SIG-M5 (cell line): ENCODE results near the gene FANK1.
"Not testable (repeated sequence)": the region's sequence is repeated elsewhere in the genome, so short reads cannot be mapped to it uniquely, and the experiment has no call there.

ENCODE experiments used
- DNase-seq: peaks from one replicate; lab custom pipeline; 2025; lab: John Stamatoyannopoulos, UW

Gene FANK1, protein sequence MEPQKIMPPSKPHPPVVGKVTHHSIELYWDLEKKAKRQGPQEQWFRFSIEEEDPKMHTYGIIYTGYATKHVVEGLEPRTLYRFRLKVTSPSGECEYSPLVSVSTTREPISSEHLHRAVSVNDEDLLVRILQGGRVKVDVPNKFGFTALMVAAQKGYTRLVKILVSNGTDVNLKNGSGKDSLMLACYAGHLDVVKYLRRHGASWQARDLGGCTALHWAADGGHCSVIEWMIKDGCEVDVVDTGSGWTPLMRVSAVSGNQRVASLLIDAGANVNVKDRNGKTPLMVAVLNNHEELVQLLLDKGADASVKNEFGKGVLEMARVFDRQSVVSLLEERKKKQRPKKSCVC

DNA sequence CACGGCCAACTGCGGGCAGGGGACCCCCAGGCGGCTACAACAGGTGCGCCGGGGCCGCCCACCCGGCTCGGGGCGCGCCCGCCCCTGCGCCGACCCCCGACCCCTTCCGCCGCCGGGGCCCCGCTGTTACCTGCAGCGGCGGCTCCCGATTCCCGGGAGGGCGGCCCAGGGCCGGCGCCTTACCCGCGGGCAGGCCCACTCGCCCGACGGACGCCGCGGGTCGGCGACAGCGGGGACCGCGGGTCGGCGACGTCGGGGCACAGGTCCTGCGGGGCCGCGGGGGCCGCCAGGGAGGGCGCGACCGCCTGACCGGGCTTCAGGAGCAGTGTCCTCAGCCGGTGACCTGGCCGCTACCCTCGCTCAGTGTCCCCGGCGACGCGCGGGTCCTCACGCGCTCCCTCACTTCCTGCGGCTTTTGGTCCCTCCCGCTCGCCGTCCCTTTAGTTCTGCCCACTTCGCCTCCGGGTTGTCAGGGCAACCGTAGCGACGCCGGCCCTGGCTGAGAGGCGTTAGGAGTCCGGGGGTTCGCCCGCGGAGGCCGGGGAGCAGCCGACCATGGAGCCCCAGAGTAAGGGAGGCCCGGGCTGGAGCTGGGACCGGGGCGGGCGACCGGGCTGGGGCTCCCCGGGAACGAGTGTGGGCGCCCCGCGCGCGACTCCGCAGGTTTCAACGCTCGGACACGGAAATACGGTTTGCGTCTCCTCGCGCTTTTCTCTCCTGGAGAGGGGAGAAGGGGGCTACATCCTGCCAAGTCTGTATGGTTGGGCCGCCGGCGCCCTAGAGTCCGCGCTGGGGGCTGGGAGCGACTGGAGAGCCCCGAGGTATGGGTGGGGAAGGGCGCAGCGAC is at the start of gene FANK1:
Gene FANK1, plus strand, starts transcription at position 477 of the 847 bp plus-strand sequence. Its CDS starts 79 bp downstream, at position 556.
- not testable (repeated sequence) for DNase-seq

DNA sequence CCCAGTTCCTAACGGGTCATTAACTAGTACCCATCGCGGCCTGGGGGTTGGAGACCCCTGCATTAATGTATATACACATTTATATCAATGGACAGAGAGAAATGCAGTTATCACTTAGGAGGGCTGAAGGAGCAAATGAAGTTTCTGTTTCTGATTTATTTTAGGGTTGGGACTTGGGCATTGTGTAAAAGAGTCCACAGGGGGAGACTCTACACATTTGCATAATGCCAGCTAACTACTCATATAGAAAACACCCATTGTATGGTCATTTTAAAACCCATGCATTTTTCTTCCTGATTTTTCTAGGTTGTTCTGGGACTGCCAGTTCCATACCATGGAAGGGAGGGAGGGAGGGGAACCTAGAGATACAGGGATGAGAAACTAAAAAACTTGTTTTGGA is 49.5 kb upstream of the FANK1 start:
- no peak for DNase-seq

DNA sequence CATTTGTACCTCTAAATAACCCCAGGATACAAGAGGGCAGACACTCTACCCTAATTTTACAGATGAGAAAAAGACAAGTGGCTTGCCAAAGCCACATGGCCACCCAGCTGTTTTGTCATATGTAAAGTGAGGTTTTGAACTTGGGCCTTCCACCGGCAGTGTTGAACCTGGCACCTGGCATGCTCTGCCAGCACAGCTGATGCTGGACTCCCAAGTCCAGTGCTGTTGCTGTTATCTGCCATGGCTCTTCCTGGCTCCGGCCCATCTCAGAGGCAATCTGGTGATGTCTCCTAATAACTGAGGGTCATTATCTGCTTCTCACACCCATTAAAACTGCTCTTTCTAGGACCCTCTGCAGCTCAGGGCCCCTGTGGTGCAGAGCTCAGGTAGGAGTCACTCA is 48.0 kb upstream of the FANK1 start:
- no peak for DNase-seq

DNA sequence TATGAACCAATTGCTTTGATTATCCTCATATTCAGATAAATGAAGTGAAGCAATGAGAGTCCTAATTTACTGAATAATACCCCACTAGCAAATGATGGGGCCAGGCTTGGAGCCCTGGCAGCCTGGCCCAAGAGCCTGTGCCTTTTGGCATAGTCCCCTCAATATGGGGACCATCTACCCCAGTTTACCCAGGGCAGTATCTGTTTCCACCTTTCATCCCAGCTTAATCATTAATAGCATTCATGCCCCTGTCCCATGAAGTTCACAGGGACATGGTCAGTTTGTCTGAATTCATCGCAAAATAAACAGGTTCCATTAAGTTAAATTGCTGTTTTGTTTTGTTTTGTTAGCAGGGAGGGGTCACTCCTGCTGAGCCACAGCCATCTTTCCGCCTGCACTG is 47.5 kb upstream of the FANK1 start:
- DNase-seq: no peak

DNA sequence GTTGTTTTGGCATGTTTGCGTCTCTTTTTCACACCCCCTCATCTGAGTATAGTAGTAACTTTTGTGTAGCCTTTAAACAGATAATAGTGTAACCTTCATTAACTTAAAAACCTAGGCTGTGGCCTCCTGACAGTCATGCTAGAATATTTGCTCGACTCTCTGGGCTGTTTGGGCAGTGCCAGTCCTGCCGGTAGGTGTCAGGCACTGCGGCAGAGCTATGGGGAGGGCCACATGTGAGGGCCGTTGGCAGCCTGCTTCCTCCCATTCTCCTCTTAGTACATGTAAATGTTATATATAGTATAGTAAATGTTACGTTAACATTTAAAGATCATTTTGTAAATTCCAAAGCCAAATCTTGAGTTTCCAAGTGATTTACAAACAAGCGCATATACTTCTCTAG is 46.9 kb upstream of the FANK1 start:
- no peak for DNase-seq

DNA sequence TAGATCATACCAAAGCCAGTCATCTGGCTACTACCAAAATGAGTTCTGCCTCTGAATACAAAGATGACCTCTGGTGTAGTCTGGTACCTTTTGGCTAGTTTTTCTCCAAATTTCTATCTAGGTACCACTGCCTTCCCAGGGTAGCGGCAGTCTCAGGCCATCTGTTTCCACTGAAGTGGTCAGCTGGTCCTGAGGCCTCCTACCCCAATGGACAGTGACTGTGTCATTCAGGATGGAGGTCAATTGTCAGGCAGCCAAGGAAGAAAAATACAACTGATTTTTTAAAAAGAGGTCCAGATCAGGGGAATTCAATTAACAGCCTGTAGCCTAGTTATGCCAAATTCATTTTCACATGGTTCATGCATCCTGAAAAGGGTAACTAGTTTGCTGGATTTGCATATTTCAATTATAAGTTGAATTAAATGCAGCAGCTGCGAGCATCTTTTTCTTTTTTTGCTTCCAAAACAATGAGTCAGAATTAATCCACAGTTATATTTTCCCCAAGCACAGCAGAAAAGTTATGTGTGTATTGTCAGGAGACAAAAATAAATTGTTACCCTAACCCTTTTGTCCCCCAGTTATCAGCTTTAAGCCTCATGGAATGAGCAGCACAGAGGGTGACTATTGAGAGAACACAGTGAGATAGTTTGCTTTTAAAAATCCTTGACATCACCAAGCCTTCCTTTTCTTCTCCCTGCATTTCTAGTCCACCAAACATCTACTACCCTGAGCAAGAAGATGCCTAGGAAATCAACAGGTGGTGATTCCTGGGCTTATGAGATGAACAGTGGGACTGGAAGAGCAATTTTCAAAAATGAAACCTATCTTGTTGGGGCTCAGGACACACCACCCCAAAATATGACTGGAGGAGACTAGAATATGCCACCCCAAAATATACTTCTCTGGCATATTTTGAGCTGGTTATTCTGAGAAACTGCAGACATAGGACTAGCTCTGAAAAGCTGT is 45.3 kb upstream of the FANK1 start:
- no peak for DNase-seq

DNA sequence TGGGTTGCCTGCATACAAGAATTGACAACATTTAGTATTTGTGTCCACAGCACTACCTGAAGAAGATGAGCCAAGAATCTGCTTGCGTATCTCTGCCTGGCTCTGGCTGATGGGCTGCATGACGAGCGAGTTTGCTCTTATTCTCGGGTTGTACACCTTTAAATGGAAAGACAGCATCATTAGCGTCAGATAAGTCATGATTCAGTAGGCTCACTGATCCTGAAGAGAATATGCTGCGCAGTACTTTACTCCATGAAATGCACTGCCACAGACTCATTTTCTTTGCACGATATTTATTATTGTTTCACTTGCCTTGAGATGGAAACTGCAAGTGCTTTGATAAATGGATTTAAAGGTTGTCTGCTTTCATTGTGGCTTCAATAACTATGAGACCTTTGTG is 43.9 kb upstream of the FANK1 start:
- no peak for DNase-seq

DNA sequence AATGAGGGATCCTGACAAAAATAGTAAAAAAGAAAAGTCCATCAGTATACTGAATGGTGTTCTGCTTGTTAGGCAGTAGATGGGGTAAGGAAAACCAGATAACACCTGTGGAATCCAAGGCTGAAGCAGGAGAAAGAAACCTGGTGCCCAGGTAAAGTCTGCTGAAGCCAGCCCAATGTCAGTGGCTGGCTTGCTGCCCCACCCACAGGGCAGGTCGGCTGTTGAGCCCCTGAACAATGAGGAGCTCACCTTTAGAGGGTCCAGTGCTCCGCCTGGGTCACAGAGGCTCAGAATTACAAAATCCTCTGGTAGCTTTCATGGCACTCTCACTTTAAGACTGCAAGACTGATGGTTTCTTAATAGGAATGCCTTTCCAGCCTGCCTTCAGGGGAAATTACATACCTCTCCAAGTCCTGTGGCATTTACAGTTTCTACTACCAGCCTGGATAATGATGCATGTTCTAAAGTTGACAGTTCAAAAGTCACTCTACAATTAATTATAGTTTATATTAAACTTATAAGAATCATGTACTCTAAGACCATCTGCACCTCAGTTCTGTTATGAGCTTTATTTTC is 39.1 kb upstream of the FANK1 start:
- no peak for DNase-seq

DNA sequence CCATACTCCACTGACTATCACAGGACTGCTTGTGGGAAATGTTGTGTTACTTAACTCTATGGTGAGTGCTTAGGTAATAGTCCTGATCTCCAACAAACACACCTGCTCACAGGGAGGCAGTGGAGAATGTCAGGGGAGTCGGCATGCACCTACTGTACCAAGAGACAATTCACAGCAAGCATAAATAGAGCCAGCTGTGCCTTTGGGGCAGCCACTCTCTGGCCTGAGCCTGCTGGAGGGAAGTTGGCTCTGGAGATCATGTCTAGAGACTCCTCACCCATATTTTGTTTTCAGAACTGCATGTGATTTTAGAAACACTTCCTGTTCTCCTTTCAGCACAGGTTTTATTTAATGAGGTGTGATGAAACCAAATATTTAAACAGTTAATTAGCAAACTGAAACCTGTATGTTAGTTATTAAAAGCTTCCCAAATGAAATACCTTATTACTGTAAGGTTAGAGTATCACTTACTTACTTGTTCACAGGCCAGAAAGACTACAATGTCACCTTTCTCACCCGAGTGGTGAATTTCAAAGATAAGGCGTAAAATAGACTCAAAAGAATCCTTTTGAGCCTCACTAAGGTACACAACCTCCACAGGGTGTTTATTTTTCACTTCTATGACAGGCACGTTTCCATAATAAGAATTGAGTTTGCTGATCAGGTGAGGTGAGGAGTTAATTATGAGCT is 37.1 kb upstream of the FANK1 start:
- DNase-seq: no peak

DNA sequence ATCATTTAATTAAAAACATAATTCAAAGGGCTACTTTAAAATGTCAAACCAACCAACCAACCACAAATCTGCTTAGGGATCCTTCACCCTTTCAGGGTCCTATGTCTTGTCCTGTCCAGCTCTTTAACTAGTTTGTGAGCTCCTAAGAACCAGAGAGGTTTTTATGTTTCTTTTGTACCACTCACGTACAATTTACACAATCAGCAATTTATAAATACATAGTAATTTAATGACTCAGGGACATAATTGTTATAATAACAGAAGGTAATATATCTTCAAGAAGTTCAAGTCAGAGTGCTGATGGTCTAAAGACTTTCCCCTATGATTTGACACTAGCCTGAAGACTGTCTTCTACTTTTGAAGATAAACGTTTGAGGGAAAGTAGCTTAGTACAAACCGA is 31.2 kb upstream of the FANK1 start:
- no peak for DNase-seq

DNA sequence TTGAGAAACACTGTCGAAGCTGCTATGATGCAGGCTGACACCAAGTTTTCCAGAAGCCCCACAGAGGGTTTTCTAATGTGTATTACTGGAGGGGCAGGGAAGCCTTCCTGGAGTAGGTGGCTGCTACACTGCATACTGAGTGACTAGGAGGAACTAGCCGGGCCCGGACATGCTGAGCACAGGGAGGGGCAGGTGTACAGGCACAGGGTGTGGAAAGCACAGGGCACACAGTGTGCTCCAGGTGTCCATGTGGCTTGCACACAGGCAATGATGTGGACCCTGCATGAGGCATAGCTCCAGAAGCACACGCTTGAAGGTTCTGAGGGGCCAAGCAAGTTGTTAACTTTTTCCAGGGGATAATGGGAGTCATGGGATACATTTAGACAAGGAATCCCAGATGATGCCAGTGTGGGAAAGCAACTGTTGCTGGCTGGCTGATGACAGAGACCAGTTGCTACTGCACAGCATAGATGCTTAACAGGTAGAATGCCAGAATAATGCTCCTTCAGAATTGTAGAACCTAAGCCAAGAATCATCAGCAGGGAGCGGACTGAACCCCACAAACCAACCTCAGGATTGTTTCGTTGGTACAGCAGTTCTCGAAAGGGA is 29.8 kb upstream of the FANK1 start:
- no peak for DNase-seq

DNA sequence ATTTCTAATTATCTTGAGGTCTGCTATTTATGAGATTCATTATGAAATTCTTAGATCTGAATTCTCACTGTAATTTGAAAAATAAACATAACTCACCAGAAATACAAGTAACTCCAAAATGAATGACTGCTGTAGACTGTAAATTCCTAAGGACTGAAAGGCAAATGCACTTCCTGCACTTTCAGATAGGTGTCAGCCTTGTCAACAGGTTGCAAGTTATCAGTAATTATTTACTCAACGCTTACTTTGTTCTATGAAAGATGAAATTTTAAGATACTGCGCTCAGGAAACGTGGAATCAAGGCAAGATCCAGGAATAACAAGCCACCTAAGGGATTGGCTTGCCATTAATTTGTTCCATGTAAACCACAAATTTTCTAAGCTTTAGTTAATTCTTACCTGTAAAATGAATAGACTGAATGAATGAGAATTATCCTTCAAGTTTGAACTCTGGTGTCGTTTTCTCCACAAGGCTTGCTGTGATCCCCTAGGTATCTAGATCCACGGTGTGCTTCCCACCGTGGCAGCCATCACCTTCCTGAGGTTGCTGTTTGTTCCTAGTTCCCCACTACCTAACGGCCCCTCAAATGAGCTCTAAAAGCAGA is 27.9 kb upstream of the FANK1 start:
- no peak for DNase-seq

DNA sequence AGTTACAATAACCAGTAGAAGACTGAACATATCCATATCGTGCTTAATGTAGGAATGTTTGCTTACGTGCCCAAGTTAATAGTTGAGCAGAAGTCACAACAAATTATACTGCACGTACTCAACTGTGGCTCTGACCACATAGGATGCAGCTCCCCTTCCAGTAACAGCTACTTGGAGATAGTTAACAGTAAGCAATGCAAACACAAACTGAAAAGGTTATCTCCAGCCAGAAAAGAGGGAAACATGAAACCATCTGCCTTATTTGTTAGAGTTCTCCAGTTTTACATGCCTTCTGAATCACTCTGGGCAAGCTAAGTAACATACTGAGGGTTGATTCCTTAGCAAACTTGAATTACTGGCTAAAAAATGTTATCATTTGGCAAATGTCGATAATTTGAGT is 25.0 kb upstream of the FANK1 start:
- DNase-seq: no peak

DNA sequence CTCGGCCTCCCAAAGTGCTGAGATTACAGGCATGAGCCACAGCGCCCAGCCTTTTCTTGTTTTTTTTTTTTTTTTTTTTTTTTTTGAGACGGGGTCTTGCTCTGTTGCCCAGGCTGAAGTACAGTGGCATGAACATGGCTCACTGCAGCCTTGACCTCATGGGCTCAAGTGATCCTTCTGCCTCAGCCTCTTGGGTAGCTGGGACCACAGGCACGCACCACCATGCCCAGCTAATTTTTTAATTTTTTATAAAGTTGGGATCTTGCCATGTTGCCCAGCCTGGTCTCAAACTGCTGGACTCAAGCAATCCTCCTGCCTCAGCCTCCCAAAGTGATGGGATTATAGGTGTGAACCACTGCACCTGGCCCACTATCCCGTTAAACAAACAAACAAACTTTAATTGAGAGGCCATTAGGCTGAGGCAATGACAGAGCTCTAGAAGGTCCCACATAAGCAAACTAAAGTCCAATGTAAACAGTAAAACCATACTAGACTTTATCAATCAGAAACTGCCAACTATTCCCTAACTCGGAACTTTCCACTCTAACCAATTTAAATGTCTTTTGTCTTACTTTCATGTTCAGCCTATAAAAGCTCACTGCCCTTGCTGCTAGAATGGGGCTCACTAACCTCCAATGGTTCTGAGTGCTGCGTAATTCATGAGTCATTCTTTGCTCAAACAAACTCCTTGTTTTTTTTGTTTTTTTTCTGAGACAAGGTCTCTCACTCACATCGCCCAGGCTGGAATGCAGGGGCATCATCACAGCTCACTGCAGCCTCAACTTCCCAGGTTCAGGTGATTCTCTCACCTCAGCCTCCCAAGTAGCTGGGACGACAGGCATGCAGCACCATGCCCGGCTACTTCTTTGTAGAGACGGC is 17.2 kb upstream of the FANK1 start:
- no peak for DNase-seq

DNA sequence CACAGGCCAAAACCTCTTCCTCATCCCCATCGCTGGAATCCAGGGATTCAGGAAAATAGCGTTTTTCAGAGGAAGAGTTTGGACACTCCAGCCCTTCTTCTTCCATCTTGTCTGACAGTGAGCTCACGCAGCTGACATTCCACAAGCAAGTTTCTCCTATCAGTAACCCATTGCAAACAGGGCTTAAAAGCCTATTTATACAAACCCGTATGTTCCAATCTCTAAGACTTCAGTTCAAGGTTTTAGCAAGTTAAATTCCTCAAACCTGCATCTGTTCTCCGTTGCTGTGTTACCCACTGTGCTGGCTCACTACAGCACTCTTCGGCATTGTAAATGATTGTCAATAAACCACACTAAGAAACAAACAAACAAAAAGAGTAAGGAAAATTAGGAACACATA is 15.6 kb upstream of the FANK1 start:
- no peak for DNase-seq

DNA sequence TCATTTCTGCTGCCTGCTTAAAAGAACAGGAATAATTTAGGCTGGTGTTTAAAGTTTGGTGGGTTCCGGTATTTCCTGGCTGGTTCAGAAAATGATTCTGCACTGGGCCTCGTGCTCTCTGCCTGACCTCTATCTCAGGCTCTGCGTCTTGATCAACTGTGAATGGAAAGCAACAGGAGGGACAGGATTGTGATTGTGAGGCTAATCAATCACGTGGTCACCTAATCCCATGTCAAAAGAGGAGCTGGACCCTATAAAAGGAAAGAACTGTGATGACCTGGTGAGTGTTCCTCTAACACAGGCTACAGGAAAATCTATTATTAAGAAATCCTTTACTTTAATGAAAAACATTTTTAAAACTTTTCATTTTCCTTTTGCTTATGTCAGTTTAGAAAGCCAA is 15.2 kb upstream of the FANK1 start, which contains the start of gene DHX32:
Gene DHX32, minus strand, starts transcription at position 101 of the 400 bp plus-strand sequence. CDS start 468 bp downstream, outside the sequence.
- DNase-seq: no peak

DNA sequence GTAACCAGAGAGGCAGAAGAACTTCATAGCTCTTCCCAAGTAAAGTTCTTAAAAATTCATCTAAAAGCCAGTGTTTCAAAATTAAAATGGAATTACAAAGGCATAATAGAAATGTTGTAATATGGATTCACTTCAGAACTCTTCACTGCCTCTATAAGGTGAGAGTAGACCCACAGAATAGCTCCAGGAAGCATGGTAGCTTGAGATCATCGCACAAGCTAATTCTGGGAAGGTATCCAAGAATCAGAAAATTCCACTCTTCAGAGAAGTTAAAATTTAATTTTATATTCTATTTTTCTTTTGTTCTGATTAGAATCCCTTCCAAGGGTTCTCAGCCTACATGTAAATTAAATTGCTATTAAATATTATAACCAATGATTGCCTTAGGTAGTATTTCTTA is 13.8 kb upstream of the FANK1 start:
- no peak for DNase-seq

DNA sequence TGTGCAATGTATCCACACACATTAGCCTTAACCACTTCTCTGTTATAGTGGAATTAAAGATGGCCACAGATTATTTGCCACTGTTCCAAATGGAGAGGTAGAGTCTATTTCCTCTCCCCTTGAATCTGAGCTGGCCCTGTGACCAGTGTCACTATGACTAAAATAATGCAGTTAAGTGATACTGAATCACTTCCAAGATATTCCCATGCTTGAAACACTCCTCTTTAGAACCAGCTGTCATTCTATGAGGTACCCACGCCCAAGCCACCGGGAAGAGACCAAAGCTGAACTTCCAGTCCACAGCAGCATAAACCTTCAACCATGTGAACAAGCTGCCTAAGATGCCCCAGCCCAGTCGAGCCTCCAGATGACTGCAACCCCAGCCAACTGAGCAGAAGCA is 13.2 kb upstream of the FANK1 start:
- no peak for DNase-seq

DNA sequence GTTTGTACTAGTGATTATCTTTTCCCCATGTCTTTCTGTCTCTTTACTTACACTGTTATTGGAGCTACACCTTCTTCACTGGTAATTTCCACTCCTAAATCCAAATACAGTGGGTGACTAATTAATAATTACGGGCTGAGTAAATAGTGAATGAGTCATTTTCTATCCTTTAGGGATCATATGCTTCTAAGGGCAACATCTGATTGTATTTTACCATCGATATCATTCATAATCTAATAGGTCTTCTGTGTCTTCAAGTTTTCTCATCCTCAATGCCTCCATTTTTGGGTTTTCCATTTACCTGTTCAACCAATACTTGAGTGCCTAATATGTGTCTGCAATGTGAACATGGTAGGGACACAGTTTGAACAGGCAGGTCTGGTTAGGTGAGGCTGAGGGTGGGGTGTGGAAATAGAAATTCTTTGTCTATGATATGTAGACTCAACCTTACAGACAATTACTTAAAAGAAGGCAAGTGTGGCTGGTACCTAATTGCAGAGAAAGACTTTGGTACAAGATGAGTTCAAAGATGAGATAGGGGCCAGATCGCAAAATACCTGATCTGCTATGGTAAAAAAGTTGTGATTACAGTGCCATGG is 9.4 kb upstream of the FANK1 start:
- DNase-seq: no peak
